AG09309 (cell line): ENCODE results near the gene BICC1.

ENCODE experiments used
- DNase-seq: peaks from one replicate; pipeline ENCODE4 v3.0.0-alpha.2; 2010; ENCODE audit warnings: low read depth
- H3K4me3 ChIP-seq: 2 replicates; pipeline ENCODE4 v1.5.1; 2011; ENCODE audit warnings: mild to moderate bottlenecking, low read depth, low read length, moderate library complexity; ENCODE audit not compliant: control insufficient read depth
- TF ChIP-seq, protein P1 (sequence below): IDR thresholded peaks from 2 replicates; pipeline ENCODE4 v1.5.1; 2011; ENCODE audit warnings: mild to moderate bottlenecking, low read depth, low read length, inconsistent platforms; ENCODE audit not compliant: insufficient read depth, control insufficient read depth; ENCODE audit errors: missing control alignments

Gene BICC1

DNA sequence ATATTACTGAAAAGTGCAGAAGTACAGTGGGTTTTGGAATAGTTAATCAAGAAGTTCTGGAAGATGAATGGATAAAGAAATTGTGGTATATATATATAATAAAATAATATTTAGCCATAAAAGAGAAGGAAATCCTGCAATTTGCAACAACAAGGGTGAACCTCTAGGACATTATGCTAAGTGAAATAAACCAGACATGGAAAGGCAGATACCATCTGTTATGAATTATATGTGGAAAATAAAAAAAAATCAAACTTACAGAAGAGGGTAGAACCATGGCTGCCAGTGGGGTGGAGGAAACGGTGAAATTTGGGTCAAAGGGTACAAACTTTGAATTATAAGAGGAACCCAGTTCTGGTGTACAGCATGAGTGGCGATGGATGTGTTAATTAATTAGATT lies 162.6 kb downstream of the BICC1 start:
- H3K4me3 ChIP-seq, result no peak overlapping the region
- TF ChIP-seq, protein P1, sequence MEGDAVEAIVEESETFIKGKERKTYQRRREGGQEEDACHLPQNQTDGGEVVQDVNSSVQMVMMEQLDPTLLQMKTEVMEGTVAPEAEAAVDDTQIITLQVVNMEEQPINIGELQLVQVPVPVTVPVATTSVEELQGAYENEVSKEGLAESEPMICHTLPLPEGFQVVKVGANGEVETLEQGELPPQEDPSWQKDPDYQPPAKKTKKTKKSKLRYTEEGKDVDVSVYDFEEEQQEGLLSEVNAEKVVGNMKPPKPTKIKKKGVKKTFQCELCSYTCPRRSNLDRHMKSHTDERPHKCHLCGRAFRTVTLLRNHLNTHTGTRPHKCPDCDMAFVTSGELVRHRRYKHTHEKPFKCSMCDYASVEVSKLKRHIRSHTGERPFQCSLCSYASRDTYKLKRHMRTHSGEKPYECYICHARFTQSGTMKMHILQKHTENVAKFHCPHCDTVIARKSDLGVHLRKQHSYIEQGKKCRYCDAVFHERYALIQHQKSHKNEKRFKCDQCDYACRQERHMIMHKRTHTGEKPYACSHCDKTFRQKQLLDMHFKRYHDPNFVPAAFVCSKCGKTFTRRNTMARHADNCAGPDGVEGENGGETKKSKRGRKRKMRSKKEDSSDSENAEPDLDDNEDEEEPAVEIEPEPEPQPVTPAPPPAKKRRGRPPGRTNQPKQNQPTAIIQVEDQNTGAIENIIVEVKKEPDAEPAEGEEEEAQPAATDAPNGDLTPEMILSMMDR, result no peak
- DNase-seq, result no peak

DNA sequence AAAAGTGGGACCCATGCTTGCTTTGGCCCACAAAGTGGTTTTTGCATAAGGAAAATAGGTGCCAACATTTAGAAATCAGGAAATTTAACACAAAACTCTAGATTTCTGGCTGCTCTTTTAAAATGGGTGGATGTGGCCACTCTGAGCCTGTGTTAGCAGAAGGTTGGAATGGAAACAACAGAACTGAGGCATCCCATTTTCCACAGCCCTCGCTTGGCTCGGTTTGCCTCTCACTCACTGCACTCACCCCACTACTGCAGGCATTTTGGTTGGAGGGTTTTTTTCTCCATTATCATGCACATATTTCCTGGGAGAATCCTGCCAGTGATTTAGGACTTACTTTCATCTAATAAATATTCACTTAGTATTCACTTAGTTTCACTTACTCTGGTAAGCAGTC lies 178.9 kb downstream of the BICC1 start:
- no peak for DNase-seq
- TF ChIP-seq, protein P1, result no peak
- no peak overlapping the region for H3K4me3 ChIP-seq

DNA sequence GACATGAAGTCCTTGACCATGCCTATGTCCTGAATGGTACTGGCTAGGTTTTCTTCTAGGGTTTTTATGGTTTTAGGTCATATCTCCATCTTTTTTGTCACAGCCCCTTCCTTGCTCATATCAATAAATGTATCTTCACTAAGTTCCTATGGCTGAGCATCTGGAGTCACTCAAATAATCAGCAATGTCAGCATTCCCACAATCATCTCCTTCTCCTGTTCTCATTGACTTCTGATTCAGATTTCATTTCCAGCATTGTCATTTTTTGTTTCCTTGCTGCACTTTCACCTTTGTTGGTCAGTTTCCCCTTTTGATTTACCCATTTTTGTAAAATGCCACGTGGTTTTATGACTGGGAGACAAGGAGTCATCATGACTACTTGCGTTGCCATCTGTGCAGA lies 181.2 kb downstream of the BICC1 start:
- TF ChIP-seq, protein P1, result no peak
- no peak overlapping the region for H3K4me3 ChIP-seq
- DNase-seq, result no peak

DNA sequence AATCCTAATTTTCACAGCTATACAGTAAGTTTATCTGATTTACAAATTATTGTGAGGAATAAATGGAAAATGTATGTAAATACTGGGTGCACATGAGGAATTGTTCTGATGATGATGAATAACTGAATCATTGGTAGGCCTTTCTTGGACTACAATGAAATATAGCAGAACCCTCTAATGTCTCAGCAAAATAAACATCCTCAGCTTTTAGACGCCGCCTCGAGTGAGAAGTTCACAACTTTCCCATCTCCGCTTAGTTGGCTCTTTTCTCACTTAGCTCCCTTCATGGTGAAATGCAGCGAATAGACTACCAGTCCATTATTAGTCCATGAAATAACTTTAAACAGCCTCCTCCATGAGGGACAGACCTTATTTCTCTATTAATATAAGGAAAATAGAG lies 182.3 kb downstream of the BICC1 start:
- TF ChIP-seq, protein P1, result no peak
- no peak overlapping the region for H3K4me3 ChIP-seq
- no peak for DNase-seq

DNA sequence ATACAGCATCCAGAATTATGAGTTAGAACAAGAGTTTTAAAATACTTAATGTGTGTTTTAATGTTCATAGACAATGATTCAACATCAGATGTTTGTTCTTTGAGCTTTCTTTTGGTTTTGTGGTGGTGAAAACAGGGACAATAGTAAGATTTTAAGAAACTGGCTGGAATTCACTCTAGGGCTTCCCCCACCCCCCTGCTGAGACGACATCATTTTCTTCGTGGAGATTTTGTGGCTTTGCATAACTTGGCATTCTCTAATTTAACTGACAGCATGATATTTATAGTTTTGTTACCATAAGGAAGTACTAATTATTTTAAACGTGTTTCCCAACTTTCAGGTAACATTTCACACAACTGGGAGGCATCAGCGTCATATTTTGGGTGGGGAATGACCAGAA lies 184.1 kb downstream of the BICC1 start:
- no peak overlapping the region for H3K4me3 ChIP-seq
- DNase-seq, result no peak
- TF ChIP-seq, protein P1, result no peak

DNA sequence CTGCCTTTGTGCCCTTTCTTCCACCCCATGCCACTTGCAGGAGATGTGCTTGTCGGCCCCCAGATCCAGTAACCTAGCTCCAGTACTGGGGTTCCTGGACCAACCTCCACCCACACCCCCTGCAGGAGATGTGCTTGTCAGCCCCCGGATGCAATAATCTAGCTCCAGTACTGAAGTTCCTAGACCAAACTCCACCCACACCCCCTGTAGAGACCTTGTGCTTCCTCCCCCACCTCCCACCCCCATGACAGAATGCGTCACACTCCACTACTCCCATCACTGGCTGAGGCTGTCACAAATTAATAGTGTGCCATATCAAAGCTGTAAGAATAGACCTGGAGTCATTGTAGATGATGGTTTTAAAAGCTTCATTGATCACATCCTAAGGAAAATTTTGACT lies 185.0 kb downstream of the BICC1 start:
- TF ChIP-seq, protein P1, result no peak
- H3K4me3 ChIP-seq, result no peak overlapping the region
- DNase-seq, result no peak

DNA sequence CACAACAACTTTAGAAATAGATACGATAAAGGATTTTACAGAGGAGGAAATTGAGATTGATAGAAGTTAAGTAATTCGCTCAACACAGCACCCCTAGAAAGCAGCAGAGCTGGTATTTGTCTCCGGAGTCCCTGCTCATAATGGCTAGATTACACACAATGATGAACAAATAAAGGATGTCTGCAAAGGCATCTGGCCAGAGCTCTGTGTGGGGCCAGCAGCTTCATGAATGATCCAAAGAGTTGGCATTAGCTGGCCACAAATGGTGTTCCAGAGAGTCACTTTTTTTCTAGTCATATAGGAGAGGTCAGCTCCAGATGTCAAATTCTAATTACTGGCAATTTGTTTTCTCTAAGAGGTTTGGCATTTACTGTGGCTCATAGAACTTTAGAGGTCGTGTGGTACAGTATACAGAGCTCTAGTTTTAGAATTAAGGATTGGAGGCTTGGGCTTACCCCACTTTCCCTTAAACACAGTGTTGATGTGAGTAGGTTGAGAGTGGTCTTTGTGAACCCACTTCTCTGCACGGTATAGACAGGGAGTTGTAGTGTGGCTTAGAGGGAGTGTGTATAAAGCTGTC lies 186.2 kb downstream of the BICC1 start:
- no peak overlapping the region for H3K4me3 ChIP-seq
- DNase-seq, result no peak
- TF ChIP-seq, protein P1, result no peak
